ENCODE data around the gene KICS2.

- TF ChIP-seq SUZ12 (IDR thresholded peaks at IDR 0.05; ENCODE audit: extremely low read depth, insufficient read depth, insufficient read length) (no peak), YY1 (IDR thresholded peaks at IDR 0.05; ENCODE audit: insufficient read depth, insufficient read length) (no peak), ZNF274 (IDR thresholded peaks at IDR 0.05; ENCODE audit: low read depth, low read length) (no peak)
Observed at GRCh38 chr12:64240781-64241180, 18.7 kb upstream of the KICS2 start.
